GM12878 (cell line): ENCODE measurements around the gene SLC37A2. TPM values are rescaled to one million over a fixed set of nuclear protein-coding genes. Genes with fewer than 3 reads are reported as not detected.

Experiments
- ATAC-seq: fragments of 200-7000 bp; cut with Tn5 transposase; 3 replicates; pipeline ENCODE4 v1.9.1; 2020; ENCODE audit warnings: mild to moderate bottlenecking, moderate library complexity
- BruUV-seq: library from RNA; stranded (reverse); fragments of 400-500 nt; replicated peaks from 2 replicates; lab custom pipeline; 2021; lab: Mats Ljungman, UMichigan
- CTCF ChIA-PET: fragments of 300-600 bp; sonication (Branson Sonifier 250); formaldehyde crosslinking; extraction: SDS; loops from one replicate; lab custom pipeline; 2021; ENCODE audit warnings: inconsistent platforms; lab: Yijun Ruan, JAX
- POLR2A ChIA-PET: fragments of 350-600 bp; formaldehyde crosslinking; extraction: SDS; loops from one replicate; lab custom pipeline; 2021; ENCODE audit warnings: inconsistent platforms; lab: Charles Lee
- RAD21 ChIA-PET: fragments of 300-600 bp; sonication (Branson Sonifier 250); formaldehyde crosslinking; loops from one replicate; lab custom pipeline; 2023; ENCODE audit warnings: antibody characterized with exemption; ENCODE audit not compliant: unreplicated experiment; lab: Charles Lee
- SMC1A ChIA-PET: fragments of 300-600 bp; sonication (Branson Sonifier 250); formaldehyde crosslinking; loops from one replicate; lab custom pipeline; 2023; ENCODE audit not compliant: unreplicated experiment, uncharacterized antibody; lab: Charles Lee
- DNase-seq: peaks from one replicate; pipeline ENCODE4 v3.0.0-alpha.2; 2011; ENCODE audit warnings: low read depth, low spot score
- FAIRE-seq: peaks from 3 replicates; lab custom pipeline; 2011; peaks lifted over from hg19 to GRCh38; lab: Jason Lieb, UNC
- H2AFZ ChIP-seq: 2 replicates; pipeline ENCODE4 v1.6.0; 2011; ENCODE audit warnings: low read depth, low read length, control low read depth; ENCODE audit not compliant: control insufficient read depth
- H3K27ac ChIP-seq: 2 replicates; pipeline ENCODE4 v1.5.1; 2011; ENCODE audit warnings: control low read depth; ENCODE audit not compliant: control insufficient read depth, insufficient read depth
- H3K27me3 ChIP-seq, 2 experiments: replicated peaks in 1 of 2; 2 replicates each; pipeline versions ENCODE4 v1.6.0 to v1.6.1; 2011; ENCODE audit warnings: low read length in 1 of 2; ENCODE audit not compliant: control insufficient read depth in 2 of 2, insufficient read depth in 2 of 2
- H3K36me3 ChIP-seq, 2 experiments: 2 replicates each; pipeline ENCODE4 v1.5.1; 2011; ENCODE audit warnings: low read length in 1 of 2; ENCODE audit not compliant: control insufficient read depth in 2 of 2, insufficient read depth in 2 of 2
- H3K4me1 ChIP-seq: 2 replicates; pipeline ENCODE4 v1.6.1; 2011; ENCODE audit warnings: mild to moderate bottlenecking, low read length, moderate library complexity, mixed read lengths; ENCODE audit not compliant: control insufficient read depth, insufficient read depth
- H3K4me2 ChIP-seq: 2 replicates; pipeline ENCODE4 v1.6.0; 2011; ENCODE audit warnings: control low read depth; ENCODE audit not compliant: control insufficient read depth, insufficient read depth
- H3K4me3 ChIP-seq: fragments of 200-600 bp; sonication (generic); 2 replicates; pipeline ENCODE4 v1.5.1; 2016
- H3K79me2 ChIP-seq: 2 replicates; pipeline ENCODE4 v1.6.0; 2011; ENCODE audit warnings: low read length; ENCODE audit not compliant: control insufficient read depth, insufficient read depth
- H3K9ac ChIP-seq: 2 replicates; pipeline ENCODE4 v1.8.0; 2011; ENCODE audit warnings: low read length, control low read depth, mixed read lengths; ENCODE audit not compliant: control insufficient read depth, insufficient read depth
- H3K9me3 ChIP-seq: replicated peaks from 3 replicates; pipeline ENCODE4 v1.5.1; 2011; ENCODE audit warnings: mild to moderate bottlenecking, low read length; ENCODE audit not compliant: control insufficient read depth, insufficient read depth
- H4K20me1 ChIP-seq: 2 replicates; pipeline ENCODE4 v1.6.0; 2011; ENCODE audit not compliant: control insufficient read depth, insufficient read depth
- BACH1 ChIP-seq: fragments of 450-650 bp; IDR thresholded peaks from 2 replicates; pipeline ENCODE4 v1.6.1; 2017; ENCODE audit warnings: mild to moderate bottlenecking, borderline replicate concordance
- ETV6 ChIP-seq, 2 experiments: fragments of 450-650 bp in 1 of 2; IDR thresholded peaks in 1 of 2; conservative IDR thresholded peaks in 1 of 2; 2 replicates each; pipeline ENCODE4 v1.6.1; 2014; ENCODE audit warnings: antibody characterized with exemption in 1 of 2, borderline replicate concordance in 1 of 2, low read depth in 1 of 2, mild to moderate bottlenecking in 1 of 2, moderate library complexity in 1 of 2
- GABPA ChIP-seq: IDR thresholded peaks from 2 replicates; pipeline ENCODE4 v1.6.1; 2014; ENCODE audit warnings: antibody characterized with exemption, low read depth, mild to moderate bottlenecking, inconsistent platforms
- MYB ChIP-seq: fragments of 150-350 bp; IDR thresholded peaks from 2 replicates; pipeline ENCODE4 v1.6.1; 2014; ENCODE audit warnings: mild to moderate bottlenecking, low read depth, low read length, borderline replicate concordance
- NFYA ChIP-seq: IDR thresholded peaks from 2 replicates; pipeline ENCODE4 v1.6.1; 2011; ENCODE audit warnings: low read depth, mild to moderate bottlenecking, low read length, improper control_type of control experiment, borderline replicate concordance
- NFYB ChIP-seq: IDR thresholded peaks from 2 replicates; pipeline ENCODE4 v1.6.1; 2011; ENCODE audit warnings: low read depth, mild to moderate bottlenecking, low read length, improper control_type of control experiment, moderate library complexity; ENCODE audit not compliant: insufficient read depth
- PBX3 ChIP-seq: IDR thresholded peaks from 2 replicates; pipeline ENCODE4 v1.6.1; 2011; ENCODE audit warnings: mild to moderate bottlenecking, low read depth, low read length, moderate library complexity; ENCODE audit not compliant: insufficient replicate concordance
- PKNOX1 ChIP-seq: fragments of 450-650 bp; IDR thresholded peaks from 2 replicates; pipeline ENCODE4 v1.6.1; 2016; ENCODE audit warnings: mild to moderate bottlenecking
- RELA ChIP-seq: fragments of 450-650 bp; IDR thresholded peaks from 2 replicates; pipeline ENCODE4 v1.8.0; 2014; ENCODE audit warnings: borderline replicate concordance; ENCODE audit not compliant: partially characterized antibody
- ZBTB33 ChIP-seq: fragments of 450-650 bp; IDR thresholded peaks from 2 replicates; pipeline ENCODE4 v1.6.1; 2017; ENCODE audit warnings: mild to moderate bottlenecking
- ZSCAN29 ChIP-seq: fragments of 450-650 bp; IDR thresholded peaks from 2 replicates; pipeline ENCODE4 v1.6.1; 2017; ENCODE audit warnings: mild to moderate bottlenecking, moderate library complexity
- WGBS: methylation state at CpG from one replicate; pipeline ENCODE4 v1.1.6; 2016; ENCODE audit warnings: low lambda C conversion rate; ENCODE audit not compliant: insufficient replicate concordance, insufficient coverage; ENCODE audit errors: missing lambda C conversion rate; 5-methylcytosine and 5-hydroxymethylcytosine counted together
- in situ Hi-C: fragments of 300-500 bp; cut with MboI; formaldehyde crosslinking; loops from 9 replicates; pipeline ENCODE4 v1.14.3; 2018; ENCODE audit warnings: mixed read lengths
- intact Hi-C: fragments of 100-400 bp; cut with micrococcal nuclease; formaldehyde crosslinking; loops from one replicate; pipeline ENCODE4 v1.14.2; 2022; ENCODE audit not compliant: unreplicated experiment
- polyA plus RNA-seq, 11 experiments: library from polyadenylated mRNA; depleted of rRNA in 4 of 11; unstranded in 6 of 11; stranded (reverse) in 5 of 11; fragments of >200 nt; fragmentation: Nextera tagmentation in 4 of 11; fragmentation: Illumina TruSeq in 1 of 11; extraction: Ambion mirVana in 4 of 11; extraction: Trizol in 1 of 11; gene quantifications; 1 replicate in 1 of 11; 2 replicates in 10 of 11; pipeline versions ENCODE4 v1.2.1 to v1.2.3, GENCODE V29; 2011 to 2016; ENCODE audit warnings: inconsistent platforms in 2 of 11, missing spikeins in 2 of 11, low read depth in 1 of 11
- total RNA-seq, 4 experiments: library from RNA; depleted of rRNA in 3 of 4; stranded (reverse); fragments of >200 nt in 3 of 4; fragmentation: Illumina TruSeq in 1 of 4; extraction: Trizol in 1 of 4; gene quantifications; 2 replicates each; pipeline versions ENCODE4 v1.2.1 to v1.2.3, GENCODE V29; 2013 to 2021
- TF ChIP-seq, protein P1 (sequence below): IDR thresholded peaks from 2 replicates; pipeline ENCODE4 v1.6.1; 2012; ENCODE audit warnings: improper control_type of control experiment, low read depth, low read length; ENCODE audit not compliant: insufficient replicate concordance

The SLC37A2 gene
- total and polyA plus RNA-seq, 10 of the 15 experiments (the other 5 are each of a cell fraction or from before 2014, with no cell fraction given), result 0.26 to 9.8 (median 2.0) TPM

DNA sequence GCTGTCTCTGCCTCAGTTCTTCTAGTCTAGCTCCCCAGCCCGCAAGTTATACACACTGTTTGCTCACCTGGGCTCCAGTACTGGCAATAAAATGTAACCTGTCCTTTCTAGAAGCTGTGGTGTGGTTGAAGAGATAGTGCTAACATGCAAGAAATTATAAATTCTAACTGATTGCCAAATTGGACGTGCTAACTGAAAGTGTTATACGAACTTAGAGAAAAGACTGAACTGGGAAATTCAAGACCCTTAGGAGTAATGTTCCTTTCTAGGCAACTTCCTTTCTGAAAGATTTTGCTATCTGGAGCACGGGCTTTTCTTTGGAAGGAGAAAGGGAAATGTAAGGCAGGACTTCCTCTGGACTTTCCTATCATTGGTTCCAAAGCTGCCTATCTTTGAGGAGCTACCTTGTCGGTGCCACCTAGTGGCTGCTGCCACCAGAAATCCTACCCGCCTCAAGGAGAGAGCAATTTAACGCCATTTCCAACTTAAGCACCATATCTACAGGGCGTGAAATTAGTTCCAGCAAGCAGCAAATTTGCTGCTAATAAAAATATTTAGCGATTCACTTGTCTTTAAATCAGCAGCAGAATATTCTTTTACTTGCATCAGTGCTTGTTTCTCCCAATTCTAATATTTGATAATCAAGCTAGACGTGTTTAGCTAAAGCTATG, 61.0 kb downstream of the SLC37A2 start:
- no peaks in the 10 kb centered on the region for H4K20me1 ChIP-seq
- WGBS, result 32% methylated on average over 10 of the region's 10 CpGs
- H3K4me2 ChIP-seq, result peak overlapping the region; percentile 60; the same call in 1 of the 2 replicates
- no peak overlapping the region for H3K27ac ChIP-seq
- RAD21 ChIA-PET, result interaction anchor here (0.5 to 1.6 kb wide), 8 partner anchors 12 to 165 kb away, joined by 3 to 7 read pairs (median 4); partner anchors contain the start of gene TMEM218
- no peaks in the 10 kb centered on the region for H3K79me2 ChIP-seq
- H3K27me3 ChIP-seq, result no peaks in the 10 kb centered on the region; a peak in 2 of 4 replicates
- no peaks in the 10 kb centered on the region for H3K36me3 ChIP-seq
- CTCF ChIA-PET, result interaction anchor here (0.6 to 3.1 kb wide), 23 partner anchors 8 to 1032 kb away, joined by 3 to 27 read pairs (median 4); partner anchors contain the start of genes SLC37A2 and TMEM218
- intact Hi-C loops (no loop called here), in situ Hi-C loops (no loop called here)
- no TSS peak for BruUV-seq
- DNase-seq (no peak), FAIRE-seq (peak; percentile 73), ATAC-seq (peak; percentile 79)
- H3K4me3 ChIP-seq, result no peak overlapping the region
- H2AFZ ChIP-seq, result peak overlapping the region; percentile 69
- SMC1A ChIA-PET, result interaction anchor here (0.9 to 3.7 kb wide), 18 partner anchors 10 to 1162 kb away, joined by 3 to 29 read pairs (median 4); partner anchors contain the start of genes CCDC15, SLC37A2 and TMEM218
- no peaks in the 10 kb centered on the region for H3K4me1 ChIP-seq
- POLR2A ChIA-PET, result interaction anchor here (1.1 to 1.8 kb wide), 3 partner anchors 12 to 170 kb away, joined by 3 to 8 read pairs (median 5); partner anchors contain the start of genes CCDC15 and TMEM218
- no peaks in the 10 kb centered on the region for H3K9me3 ChIP-seq
- H3K9ac ChIP-seq, result no peak overlapping the region
- TF ChIP-seq ZSCAN29 (no peak), BACH1 (no peak), NFYA (no peak), MYB (no peak), GABPA (peak; percentile 84), ZBTB33 (peak; percentile 98), RELA (no peak), ETV6 (conservative IDR thresholded peaks at IDR 0.05 in 1 of 2, IDR thresholded peaks at IDR 0.05 in 1 of 2; ENCODE audit: borderline replicate concordance in 1 of 2, low read depth in 1 of 2) (no peak), PKNOX1 (peak; percentile 92), PBX3 (peak; percentile 81), NFYB (peak; percentile 71)
- TF ChIP-seq, protein P1, sequence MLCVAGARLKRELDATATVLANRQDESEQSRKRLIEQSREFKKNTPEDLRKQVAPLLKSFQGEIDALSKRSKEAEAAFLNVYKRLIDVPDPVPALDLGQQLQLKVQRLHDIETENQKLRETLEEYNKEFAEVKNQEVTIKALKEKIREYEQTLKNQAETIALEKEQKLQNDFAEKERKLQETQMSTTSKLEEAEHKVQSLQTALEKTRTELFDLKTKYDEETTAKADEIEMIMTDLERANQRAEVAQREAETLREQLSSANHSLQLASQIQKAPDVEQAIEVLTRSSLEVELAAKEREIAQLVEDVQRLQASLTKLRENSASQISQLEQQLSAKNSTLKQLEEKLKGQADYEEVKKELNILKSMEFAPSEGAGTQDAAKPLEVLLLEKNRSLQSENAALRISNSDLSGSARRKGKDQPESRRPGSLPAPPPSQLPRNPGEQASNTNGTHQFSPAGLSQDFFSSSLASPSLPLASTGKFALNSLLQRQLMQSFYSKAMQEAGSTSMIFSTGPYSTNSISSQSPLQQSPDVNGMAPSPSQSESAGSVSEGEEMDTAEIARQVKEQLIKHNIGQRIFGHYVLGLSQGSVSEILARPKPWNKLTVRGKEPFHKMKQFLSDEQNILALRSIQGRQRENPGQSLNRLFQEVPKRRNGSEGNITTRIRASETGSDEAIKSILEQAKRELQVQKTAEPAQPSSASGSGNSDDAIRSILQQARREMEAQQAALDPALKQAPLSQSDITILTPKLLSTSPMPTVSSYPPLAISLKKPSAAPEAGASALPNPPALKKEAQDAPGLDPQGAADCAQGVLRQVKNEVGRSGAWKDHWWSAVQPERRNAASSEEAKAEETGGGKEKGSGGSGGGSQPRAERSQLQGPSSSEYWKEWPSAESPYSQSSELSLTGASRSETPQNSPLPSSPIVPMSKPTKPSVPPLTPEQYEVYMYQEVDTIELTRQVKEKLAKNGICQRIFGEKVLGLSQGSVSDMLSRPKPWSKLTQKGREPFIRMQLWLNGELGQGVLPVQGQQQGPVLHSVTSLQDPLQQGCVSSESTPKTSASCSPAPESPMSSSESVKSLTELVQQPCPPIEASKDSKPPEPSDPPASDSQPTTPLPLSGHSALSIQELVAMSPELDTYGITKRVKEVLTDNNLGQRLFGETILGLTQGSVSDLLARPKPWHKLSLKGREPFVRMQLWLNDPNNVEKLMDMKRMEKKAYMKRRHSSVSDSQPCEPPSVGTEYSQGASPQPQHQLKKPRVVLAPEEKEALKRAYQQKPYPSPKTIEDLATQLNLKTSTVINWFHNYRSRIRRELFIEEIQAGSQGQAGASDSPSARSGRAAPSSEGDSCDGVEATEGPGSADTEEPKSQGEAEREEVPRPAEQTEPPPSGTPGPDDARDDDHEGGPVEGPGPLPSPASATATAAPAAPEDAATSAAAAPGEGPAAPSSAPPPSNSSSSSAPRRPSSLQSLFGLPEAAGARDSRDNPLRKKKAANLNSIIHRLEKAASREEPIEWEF, result no peak
